Measurements from ENCODE around the gene ZMIZ1. TPM values are rescaled to one million over a fixed set of nuclear protein-coding genes. Genes with fewer than 3 reads are reported as not detected.

ZMIZ1 gene
- total RNA-seq, 1 experiment from 2014 or later = 22.3 TPM

DNA sequence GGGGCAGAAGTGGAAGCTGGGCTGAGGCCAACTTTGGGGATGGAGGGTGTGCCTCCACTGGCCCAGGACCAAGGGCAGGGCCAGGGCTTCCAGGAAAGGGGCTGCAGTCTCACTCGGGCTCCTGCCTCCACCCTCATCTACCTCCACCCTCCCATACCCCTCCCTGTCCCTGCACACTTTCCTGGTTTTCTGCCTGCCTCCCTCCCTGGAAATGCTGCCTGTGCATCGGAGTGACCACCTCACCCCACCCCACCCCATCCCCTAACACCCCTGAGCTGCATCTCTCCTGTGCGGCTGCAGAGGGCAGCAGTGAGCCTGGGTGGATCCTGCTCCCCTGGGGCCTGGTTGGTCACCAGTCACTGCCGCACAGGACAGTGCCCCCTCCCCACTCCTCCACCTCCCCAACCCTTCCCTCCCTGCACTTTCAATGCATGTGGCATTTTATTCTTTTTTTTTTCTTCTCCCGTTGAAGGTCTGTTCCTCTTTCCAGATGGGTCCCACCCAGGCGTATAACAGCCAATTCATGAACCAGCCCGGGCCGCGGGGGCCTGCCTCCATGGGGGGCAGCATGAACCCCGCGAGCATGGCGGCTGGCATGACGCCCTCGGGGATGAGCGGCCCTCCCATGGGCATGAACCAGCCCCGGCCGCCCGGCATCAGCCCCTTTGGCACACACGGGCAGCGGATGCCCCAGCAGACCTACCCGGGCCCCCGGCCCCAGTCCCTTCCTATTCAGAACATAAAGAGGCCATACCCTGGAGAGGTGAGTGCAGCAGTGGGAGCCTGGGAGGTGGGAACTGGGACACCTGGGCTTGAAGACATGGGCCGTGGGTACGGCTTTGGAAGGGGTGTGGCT is 224.4 kb downstream of the ZMIZ1 start:
- Histone ChIP-seq H3K27me3 (replicated peaks) (no peaks in the 10 kb centered on the region), H3K36me3 (peaks cover 93% of the 10 kb centered on the region), H3K27ac (no peak overlapping the region), H3K4me1 (replicated peaks) (peaks cover 9% of the 10 kb centered on the region), H3K4me3 (no peak overlapping the region), H3K9me3 (replicated peaks) (no peaks in the 10 kb centered on the region)
- DNase-seq (ENCODE audit: low read depth in 1 of 2, low spot score in 2 of 2) = no peak

DNA sequence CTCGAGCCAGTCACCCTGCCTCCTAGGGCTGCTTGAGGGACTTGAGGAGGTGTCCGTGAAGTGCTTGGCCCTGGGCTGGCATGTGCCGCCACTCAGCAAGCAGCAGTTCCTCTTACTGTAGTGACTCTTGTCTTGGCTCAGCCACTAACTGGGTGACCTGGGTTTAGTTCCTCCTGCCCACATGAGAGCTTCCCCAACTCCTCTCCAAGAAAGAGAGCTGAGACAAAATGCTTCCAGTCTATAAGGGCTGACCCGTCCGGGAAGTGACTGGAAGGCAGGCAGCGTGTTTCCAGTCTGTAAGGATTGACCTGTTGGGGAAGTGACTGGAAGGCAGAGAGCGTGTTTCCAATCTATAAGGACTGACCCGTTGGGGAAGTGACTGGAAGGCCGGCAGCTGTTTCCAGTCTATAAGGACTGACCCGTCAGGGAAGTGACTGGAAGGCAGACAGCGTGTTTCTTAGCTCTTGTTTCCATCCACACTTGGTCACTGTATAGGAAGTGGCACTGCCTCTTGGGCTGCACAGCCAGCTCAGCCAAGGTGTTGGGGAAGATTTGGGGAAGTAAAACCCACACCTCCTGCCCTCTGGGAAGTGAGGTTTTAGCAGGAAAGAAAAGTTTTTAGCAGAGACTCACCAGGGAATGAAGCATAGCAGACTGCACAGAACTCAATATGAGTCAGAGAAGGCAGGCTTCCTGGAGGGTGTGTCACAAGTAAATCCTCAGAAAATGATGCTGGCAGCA is 225.2 kb downstream of the ZMIZ1 start:
- H3K4me1 ChIP-seq (replicated peaks) = peaks cover 18% of the 10 kb centered on the region

DNA sequence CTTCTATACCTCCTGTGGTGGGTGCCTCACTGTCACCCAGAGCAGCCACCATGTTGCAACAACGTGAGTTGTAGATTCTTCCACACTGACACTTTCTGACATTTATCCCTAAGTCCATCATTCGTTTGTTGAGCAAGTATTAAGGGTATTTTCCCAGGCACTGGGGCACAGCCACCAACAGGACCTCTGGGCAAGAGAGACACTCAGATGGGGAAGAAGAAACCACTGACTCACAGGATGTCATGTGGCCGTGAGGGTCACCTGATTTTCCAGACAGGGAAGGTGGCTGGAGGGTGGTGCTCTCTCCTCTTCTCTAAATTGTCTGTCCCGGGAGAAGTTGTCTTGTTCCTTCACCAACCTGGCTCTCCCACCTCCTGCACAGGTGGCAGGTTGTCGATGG is 226.8 kb downstream of the ZMIZ1 start:
- H3K4me1 ChIP-seq (replicated peaks) = peaks cover 32% of the 10 kb centered on the region
- H3K36me3 ChIP-seq = peaks cover 92% of the 10 kb centered on the region
- no peaks in the 10 kb centered on the region for H3K9me3 ChIP-seq (replicated peaks)
- no peak for DNase-seq (ENCODE audit: low read depth in 1 of 2, low spot score in 2 of 2)
- no peak overlapping the region for H3K4me3 ChIP-seq
- no peaks in the 10 kb centered on the region for H3K27me3 ChIP-seq (replicated peaks)
- no peak overlapping the region for H3K27ac ChIP-seq

More for the DNA sequence above, 225.2 kb downstream of the ZMIZ1 start:
- no peak overlapping the region for H3K27ac ChIP-seq
- no peak for DNase-seq (ENCODE audit: low read depth in 1 of 2, low spot score in 2 of 2)
- no peaks in the 10 kb centered on the region for H3K9me3 ChIP-seq (replicated peaks)
- H3K27me3 ChIP-seq (replicated peaks) = no peaks in the 10 kb centered on the region
- H3K4me3 ChIP-seq = no peak overlapping the region
- peaks cover 92% of the 10 kb centered on the region for H3K36me3 ChIP-seq

DNA sequence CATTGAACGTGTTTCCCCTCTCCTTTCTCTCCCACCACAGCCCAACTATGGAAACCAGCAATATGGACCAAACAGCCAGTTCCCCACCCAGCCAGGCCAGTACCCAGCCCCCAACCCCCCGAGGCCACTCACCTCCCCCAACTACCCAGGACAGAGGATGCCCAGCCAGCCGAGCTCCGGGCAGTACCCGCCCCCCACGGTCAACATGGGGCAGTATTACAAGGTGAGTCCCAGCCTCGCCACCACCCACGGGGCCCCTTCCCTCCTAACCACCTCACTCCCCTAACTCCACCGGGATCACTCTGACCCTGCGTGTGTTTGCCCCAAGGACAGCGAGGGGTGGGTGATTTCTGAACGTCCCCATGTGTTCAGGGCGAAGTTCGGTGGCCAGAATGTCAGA is 227.7 kb downstream of the ZMIZ1 start:
- Histone ChIP-seq H3K27me3 (replicated peaks) (no peaks in the 10 kb centered on the region), H3K4me1 (replicated peaks) (peaks cover 32% of the 10 kb centered on the region), H3K36me3 (peaks cover 92% of the 10 kb centered on the region), H3K9me3 (replicated peaks) (no peaks in the 10 kb centered on the region), H3K27ac (no peak overlapping the region), H3K4me3 (no peak overlapping the region)
- DNase-seq (ENCODE audit: low read depth in 1 of 2, low spot score in 2 of 2) = no peak

DNA sequence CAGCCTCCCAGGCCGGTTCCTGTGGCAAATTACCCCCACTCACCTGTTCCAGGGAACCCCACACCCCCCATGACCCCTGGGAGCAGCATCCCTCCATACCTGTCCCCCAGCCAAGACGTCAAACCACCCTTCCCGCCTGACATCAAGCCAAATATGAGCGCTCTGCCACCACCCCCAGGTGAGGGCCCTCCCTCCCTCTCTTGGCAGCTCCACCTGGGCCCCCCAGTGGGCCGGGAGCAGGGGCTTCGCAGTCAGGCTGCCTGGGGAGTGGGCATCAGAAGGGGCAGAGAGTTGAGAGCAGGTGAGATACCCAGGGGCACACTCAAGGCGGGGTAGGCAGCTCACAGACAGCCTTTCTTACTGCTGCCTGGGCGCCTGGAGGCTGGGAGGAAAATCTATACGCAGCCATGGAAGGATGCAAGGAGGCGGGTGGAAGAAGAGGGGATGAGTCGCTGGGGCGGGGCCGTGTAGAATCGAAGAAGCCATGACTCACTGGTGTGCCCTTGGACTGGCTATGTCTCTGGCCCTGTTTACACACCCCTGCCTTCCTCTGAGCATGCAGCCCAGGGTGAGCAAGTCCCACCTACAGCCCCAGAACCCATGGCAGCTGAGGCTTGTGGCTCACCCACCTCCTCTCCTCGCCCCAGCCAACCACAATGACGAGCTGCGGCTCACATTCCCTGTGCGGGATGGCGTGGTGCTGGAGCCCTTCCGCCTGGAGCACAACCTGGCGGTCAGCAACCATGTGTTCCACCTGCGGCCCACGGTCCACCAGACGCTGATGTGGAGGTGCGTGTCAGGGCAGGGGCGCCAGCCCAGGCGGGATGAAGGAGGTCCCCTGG is 229.9 kb downstream of the ZMIZ1 start:
- DNase-seq (ENCODE audit: low read depth in 1 of 2, low spot score in 2 of 2) = peak; percentile 79 to 97
- Histone ChIP-seq H3K9me3 (replicated peaks) (no peaks in the 10 kb centered on the region), H3K36me3 (peaks cover 90% of the 10 kb centered on the region), H3K4me3 (no peak overlapping the region), H3K27ac (peak overlapping the region; percentile 89), H3K27me3 (replicated peaks) (no peaks in the 10 kb centered on the region), H3K4me1 (replicated peaks) (peaks cover 29% of the 10 kb centered on the region)

DNA sequence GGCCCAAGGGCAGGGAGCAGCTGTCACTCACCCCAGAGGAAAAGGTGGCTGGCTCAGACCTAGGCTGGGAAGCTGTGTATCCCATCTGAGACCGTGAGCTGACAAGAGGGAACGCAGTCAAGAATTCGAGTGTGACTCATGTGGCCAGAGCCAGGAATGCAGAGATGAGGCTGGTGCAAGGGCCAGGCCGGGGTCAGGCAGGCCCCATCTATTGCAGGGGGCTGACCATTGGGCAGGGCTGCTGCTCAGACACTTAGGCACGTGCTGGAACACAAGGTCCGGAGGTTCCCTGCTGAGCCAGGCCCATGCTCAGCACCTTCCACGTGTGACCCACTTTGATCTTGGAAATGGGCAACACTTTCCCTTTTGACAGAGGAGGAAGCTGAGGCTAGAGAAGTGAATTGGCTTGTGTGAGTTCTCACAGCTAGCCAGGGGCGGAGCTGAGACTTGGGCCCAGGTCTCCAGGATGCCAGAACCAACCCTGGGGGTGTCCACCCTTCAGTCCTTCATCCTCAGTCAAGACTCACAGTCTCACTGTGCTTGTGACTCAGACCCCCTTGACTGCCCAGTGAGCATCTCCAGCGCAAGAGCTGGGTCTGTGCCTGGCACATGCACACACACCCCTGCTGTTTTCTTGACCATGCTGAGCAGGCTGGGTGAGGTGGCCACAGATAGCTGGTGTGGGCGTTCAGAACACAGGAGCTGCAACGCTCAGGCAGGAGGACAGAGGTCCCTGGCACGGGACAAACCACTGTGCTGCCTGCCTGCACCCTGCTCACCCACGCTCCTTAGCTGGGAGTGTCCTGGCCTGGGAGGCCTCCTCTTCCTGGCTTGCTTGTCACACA is 230.9 kb downstream of the ZMIZ1 start:
- no peaks in the 10 kb centered on the region for H3K27me3 ChIP-seq (replicated peaks)
- no peak overlapping the region for H3K4me3 ChIP-seq
- peak overlapping the region; percentile 89 for H3K27ac ChIP-seq
- no peaks in the 10 kb centered on the region for H3K9me3 ChIP-seq (replicated peaks)
- peaks cover 25% of the 10 kb centered on the region for H3K4me1 ChIP-seq (replicated peaks)
- H3K36me3 ChIP-seq = peaks cover 90% of the 10 kb centered on the region
- DNase-seq (ENCODE audit: low read depth in 1 of 2, low spot score in 2 of 2) = peak; percentile 79 to 90

DNA sequence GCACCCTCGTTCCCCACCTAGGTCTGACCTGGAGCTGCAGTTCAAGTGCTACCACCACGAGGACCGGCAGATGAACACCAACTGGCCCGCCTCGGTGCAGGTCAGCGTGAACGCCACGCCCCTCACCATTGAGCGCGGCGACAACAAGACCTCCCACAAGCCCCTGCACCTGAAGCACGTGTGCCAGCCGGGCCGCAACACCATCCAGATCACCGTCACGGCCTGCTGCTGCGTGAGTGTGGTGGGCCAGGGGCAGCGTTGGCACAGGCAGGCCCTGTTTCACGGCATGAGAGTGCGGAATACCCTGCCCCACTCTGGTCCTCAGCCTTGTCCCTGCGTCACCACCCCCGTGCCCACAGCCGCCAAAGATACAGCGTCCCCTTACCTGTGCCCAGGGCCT is 231.9 kb downstream of the ZMIZ1 start:
- no peaks in the 10 kb centered on the region for H3K9me3 ChIP-seq (replicated peaks)
- peaks cover 92% of the 10 kb centered on the region for H3K36me3 ChIP-seq
- no peaks in the 10 kb centered on the region for H3K27me3 ChIP-seq (replicated peaks)
- no peak for DNase-seq (ENCODE audit: low read depth in 1 of 2, low spot score in 2 of 2)
- no peak overlapping the region for H3K27ac ChIP-seq
- no peak overlapping the region for H3K4me3 ChIP-seq
- H3K4me1 ChIP-seq (replicated peaks) = peaks cover 25% of the 10 kb centered on the region

DNA sequence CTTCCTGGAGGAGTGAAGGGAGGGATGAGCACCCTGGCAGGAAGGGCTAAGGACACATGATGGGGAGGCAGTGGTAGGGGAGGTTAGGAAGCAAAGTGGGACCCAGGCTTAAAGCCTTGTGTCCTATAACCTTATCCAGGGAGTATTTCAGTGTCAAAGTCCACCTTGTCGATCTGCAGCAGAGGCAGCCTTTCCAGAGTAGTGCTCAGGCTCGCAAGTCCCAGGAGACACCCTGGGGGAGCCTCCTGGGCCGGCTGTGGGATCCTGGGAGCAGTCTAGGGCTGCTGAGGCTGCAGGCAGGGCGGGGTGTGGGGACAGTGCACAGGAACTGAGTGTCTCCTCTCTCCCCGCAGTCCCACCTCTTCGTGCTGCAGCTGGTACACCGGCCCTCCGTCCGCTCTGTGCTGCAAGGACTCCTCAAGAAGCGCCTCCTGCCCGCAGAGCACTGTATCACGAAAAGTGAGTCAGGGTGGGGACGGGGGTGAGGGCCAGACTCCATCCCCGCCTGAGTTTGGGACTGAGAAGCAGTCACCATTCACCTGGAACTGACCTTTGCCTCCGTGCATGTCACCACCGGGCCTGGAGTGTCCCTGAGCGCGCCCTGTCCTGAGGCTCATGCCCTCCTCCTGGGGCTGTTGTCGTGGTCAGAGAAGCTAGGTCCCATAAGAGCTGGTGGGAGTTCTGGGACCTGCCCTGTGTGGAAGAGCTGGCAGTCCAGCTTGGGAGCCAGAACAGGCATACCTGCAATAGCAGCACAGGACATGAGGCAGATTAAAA is 233.2 kb downstream of the ZMIZ1 start:
- H3K36me3 ChIP-seq = peaks cover 94% of the 10 kb centered on the region
- H3K27ac ChIP-seq = no peak overlapping the region
- no peaks in the 10 kb centered on the region for H3K27me3 ChIP-seq (replicated peaks)
- H3K4me1 ChIP-seq (replicated peaks) = peaks cover 25% of the 10 kb centered on the region
- no peaks in the 10 kb centered on the region for H3K9me3 ChIP-seq (replicated peaks)
- no peak for DNase-seq (ENCODE audit: low read depth in 1 of 2, low spot score in 2 of 2)
- no peak overlapping the region for H3K4me3 ChIP-seq

DNA sequence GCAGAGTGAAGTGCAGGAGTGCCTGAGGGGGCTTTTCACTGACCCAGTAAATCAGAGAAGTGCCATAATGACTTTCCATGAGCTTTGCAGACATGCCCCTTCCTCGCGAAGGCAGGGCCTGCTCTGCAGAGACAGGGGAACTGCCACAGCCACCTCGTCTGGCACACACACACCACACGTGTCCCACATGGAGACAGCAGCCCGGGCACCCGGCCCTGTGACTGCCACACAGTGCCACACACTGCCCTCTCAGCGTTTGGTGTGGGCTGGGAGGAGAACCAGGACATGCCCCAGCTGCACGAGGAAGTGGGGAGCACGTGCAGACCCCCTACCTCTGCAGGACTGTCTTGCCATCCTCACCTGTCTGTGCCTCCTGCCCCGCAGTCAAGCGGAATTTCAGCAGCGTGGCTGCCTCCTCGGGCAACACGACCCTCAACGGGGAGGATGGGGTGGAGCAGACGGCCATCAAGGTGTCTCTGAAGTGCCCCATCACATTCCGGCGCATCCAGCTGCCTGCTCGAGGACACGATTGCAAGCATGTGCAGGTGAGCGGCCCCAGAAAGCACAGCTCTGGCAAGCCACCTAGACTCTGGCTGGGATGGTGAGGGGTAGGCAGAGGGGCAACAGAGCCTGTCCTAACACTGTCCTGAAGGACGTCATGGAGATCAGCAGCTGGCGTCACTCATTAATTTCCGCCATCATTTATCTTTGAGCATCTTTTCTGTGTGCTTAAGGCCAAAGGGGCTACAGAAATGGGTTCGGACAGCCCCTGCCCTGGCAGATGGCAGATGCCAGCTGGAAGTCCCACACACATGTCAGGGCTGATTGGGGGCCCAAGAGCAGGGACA is 235.1 kb downstream of the ZMIZ1 start:
- H3K4me3 ChIP-seq = no peak overlapping the region
- no peaks in the 10 kb centered on the region for H3K27me3 ChIP-seq (replicated peaks)
- peaks cover 96% of the 10 kb centered on the region for H3K36me3 ChIP-seq
- peaks cover 16% of the 10 kb centered on the region for H3K4me1 ChIP-seq (replicated peaks)
- no peaks in the 10 kb centered on the region for H3K9me3 ChIP-seq (replicated peaks)
- H3K27ac ChIP-seq = no peak overlapping the region
- no peak for DNase-seq (ENCODE audit: low read depth in 1 of 2, low spot score in 2 of 2)

DNA sequence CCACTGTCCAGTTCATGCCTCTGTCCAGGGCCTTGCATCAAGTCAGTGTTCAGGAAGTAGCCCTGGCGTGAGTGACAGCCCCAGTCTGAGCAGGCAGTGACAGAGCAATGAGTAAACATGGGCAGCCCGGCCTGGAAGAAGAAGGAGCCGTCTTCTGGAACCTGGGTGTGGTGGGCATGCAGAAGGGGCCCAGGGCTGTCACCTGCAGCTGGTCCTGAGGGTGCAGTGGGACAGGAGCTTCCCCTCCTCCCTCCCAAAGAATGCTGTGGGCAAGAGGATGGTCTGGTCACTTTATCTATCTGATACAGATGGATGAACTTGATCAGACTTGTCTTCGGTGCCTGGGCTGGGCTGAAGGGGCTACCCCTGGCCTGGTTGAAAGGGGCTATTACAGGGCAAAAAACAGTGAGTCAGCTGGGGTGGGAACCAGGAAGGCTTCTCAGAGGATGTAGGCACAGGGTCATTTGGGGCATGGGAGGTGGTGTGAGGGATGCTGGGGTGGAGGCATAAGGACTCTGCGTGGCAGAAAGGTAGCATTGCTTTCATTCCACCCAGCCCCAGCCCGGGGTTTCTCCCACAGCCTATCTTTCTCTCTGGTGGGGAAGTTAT is 235.8 kb downstream of the ZMIZ1 start:
- peaks cover 96% of the 10 kb centered on the region for H3K36me3 ChIP-seq
- no peak for DNase-seq (ENCODE audit: low read depth in 1 of 2, low spot score in 2 of 2)
- peaks cover 9% of the 10 kb centered on the region for H3K4me1 ChIP-seq (replicated peaks)
- H3K27ac ChIP-seq = no peak overlapping the region
- no peaks in the 10 kb centered on the region for H3K27me3 ChIP-seq (replicated peaks)
- no peaks in the 10 kb centered on the region for H3K9me3 ChIP-seq (replicated peaks)
- no peak overlapping the region for H3K4me3 ChIP-seq

DNA sequence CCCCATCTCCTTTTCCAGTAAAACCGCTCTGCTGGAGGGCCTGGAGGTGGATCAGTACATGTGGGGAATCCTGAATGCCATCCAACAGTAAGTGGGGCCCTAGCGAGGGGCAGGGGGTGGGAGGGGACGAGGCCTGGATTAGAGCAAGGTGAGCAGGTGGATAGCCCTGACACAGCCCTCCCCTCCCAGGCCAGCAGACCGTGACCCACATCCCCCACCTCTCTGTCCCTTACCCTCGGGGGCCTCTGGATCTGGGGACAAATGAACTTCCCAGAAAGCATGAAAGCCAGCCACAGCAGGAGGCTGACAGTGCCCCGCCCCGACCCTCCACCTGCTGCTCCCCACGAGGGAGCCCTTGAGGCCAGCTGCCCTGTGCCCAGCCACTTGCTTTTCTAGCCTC is 236.7 kb downstream of the ZMIZ1 start:
- Histone ChIP-seq H3K36me3 (peaks cover 96% of the 10 kb centered on the region), H3K9me3 (replicated peaks) (no peaks in the 10 kb centered on the region), H3K27me3 (replicated peaks) (no peaks in the 10 kb centered on the region), H3K27ac (no peak overlapping the region), H3K4me3 (no peak overlapping the region), H3K4me1 (replicated peaks) (no peaks in the 10 kb centered on the region; the same call in 1 of the 2 replicates)
- DNase-seq (ENCODE audit: low read depth in 1 of 2, low spot score in 2 of 2) = no peak
